SW 1271 (cell line): ENCODE data around the gene IL1RAPL2.
"Not testable (repeated sequence)": the region's sequence is repeated elsewhere in the genome, so short reads cannot be mapped to it uniquely, and the experiment has no call there.

Experiments
- DNase-seq, 2 experiments: peaks; one replicate each; lab custom pipeline; 2025; lab: John Stamatoyannopoulos, UW

IL1RAPL2 gene

DNA sequence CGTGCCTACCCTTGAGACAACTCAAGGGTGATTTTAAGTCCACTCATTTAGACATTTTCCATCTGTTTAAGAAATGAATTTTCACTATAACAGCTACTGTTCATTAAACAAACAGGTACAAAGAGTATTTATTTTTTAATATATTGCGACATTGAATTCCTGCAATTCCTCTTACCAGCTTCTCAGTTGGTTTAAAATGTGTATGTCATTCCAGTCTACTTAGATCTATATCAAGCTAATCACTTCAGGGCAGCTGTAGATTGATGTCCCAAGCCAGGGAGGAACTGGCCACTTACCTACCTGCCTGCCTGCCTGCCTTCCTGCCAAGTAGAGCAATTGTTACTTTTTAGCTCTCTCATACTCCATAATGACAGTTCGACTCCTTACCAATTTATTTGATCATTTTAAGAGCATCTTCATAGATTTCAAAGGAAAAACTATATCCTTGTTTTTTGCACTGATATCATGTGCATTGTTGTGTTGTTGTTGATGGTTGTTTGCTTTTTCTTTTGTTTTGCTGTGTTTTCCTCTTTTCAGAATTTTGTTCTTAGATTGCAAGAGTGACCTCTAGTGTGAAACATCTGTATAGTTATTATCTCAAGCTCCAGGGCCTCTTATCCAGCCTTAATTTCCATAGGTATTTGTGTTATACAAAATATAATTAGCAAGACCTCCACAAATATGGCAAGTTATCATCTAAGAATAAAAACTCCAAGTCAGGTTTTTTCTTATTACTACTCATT lies 1135.5 kb downstream of the IL1RAPL2 start:
- no peak for DNase-seq

DNA sequence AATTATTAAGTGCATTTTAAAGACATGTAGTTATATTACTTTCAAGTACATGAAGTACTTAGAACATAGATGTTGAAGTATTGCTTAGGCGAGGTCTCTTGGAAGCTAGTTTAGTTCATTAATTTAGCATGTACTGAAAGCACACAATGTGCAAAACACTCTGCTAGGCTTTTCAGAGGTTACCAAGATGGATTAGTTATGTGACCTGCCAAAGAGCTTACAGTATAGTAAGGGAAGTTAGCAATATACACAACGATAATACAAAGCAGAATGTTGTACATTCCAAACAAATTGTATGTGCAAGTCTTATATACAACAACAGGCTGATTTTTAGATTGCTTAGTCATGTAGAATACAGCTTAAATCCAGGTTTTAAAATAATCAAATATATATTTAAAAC lies 1137.9 kb downstream of the IL1RAPL2 start:
- DNase-seq: no peak

DNA sequence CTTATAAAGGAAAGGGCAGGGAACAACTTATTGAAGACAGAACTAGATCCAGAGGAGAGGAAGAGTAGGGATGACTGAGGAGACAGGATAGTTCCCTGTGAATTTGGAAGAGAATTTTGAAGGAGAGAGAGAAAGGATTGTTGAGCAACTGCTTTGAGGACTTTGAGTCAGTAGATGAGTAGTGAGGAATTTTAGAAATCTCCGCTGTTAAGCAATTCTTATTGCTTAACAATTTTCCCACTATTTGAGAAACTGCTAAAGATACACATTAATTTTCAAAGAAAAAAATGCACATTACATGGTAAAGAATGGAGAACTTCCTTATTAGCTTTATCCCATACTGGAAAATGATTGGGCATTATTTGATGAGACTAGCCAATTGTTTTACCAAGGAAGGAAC lies 1140.0 kb downstream of the IL1RAPL2 start:
- DNase-seq: no peak

DNA sequence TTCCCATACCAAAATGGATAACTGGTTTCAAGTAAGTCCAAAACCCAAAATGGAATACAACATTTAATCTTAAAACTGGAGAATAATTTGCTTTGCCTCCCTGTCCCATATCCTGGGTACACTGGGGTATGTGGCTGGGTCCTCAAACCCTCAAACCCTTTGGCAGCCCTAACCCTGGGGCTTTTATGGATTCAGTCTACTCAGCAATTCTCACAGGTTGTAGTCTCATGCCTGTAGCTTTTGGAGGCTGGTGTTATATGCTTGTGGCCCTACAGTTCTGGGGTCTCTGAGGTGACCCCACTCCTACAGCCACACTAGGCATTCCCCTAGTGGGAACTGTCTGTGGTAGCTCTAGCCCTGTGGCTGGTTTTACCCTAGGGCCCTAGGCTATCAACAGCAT lies 1145.8 kb downstream of the IL1RAPL2 start:
- no peak for DNase-seq

DNA sequence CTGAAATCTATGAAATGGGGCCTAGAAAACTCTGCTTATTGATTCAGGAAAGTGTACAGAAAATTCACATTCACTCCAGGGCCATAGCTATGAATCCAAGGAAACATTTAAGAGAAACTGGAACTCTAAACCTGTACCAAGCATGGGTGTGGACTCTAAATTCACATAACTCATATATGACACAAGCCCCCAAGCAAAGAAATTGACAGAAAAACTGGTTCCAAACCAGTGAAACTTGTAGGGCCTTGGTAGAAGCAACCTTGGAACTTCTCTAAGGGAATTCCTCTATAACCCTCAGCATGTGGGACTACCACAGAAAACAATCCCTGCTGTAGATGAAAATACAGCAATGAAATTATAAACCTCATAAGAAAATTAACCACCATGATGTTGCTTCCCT lies 1149.7 kb downstream of the IL1RAPL2 start:
- no peak for DNase-seq

DNA sequence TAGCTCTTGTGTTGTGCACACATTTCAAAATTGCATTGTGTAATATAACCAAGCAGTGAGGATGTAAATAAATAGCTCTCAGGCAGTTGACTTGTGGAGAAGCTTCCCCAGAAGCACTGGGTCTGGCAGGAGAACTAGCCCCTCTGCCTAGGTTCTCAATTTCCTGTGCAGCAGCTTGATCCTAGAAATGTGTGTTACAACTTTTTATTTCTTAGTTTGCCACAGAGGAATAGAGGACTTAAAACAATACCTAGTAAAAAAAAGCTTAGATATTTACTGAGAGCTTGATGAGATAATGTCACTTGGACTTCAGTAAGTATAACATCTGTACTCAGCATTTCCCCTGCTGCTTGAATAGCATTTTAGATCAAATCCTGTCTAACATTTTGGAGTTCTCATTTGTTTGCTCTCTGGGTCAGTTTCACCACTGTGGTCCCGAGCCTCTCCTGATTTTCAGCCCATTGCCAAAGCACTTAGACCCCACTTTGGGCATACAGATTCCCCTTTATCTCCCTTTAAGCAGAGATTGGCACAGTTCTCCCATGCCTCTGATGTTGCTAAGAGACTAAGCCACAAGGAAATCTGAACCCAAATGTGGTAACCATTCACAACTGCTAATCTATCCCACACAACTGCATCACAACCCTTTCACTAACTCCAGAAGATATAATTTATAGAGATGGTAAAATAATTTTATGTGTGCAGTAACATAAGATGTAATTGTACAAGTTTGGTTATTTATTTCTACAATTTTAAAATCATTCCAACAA lies 1158.2 kb downstream of the IL1RAPL2 start:
- no peak for DNase-seq

DNA sequence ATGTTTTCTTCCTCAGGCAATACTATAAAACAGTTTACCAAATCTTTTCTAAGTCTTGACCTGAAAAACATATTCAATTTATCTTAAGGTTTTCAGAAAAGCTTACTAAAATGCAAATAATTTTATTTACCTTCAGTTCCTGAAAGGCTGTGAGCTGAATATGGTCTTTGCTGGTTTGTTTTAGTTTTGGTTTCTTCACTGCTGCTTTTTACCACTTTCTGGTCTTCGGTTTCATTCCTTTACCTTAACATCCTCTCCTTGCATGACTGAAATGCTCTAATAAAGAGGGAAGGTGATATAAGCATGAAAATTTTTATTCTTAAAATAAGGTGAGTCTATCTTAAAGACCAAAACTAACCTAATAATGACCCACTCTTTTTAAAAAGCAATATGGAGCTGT lies 1159.2 kb downstream of the IL1RAPL2 start:
- no peak for DNase-seq

DNA sequence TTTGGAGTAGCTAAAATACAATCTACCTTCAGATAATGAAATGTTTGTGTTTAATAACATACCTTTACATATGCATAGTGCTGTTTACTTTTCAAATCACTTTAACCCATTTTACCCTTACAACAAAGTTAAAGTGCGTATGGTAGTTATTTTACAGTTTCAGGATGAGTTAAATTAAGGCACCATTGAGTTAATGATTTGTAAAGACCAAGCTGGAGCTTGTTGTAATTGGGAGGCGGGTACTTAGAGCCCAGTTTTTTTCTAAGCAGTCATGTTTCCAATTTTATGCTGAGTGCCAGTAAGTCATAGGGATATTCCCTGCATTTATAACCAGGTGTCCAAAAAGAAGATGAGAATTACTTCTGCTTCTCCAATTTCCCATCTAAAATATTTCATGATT lies 1172.2 kb downstream of the IL1RAPL2 start:
- no peak for DNase-seq

DNA sequence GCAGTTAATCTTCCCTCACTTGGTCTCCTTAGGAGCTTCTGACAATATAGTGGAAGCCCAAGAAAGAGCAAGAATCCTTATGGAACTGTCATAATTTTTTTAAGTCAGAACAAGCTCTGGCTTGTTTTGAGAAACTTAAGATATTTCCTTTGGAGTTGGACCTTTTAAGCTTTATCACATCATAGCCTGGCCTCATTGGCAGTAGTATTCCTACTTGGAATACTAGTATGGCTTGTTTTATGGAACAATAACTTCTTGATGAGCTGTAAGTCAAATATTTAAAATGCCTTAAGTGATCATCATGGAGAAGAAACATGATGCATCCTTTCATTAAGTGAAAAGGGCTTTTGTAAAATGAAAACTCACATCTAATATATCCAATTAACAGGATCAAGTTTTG lies 1178.3 kb downstream of the IL1RAPL2 start:
- no peak for DNase-seq

DNA sequence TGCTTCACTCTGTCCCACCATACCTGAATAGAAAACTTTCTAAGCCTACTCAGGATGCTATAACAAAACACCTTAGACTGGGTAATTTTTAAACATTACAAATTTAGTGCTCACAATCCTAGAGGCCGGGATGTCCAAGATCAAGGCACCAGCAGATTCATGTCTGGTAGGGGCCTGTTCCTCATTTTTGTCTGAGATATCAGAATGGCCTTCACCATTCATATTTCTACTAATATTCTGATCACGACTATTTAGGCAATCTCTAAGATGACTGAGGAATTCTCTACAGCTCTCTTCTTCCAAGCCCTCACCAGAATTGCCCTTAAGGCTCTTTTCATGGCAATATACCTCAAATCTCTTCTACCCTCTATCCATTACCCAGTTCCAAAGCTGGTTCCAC lies 1178.9 kb downstream of the IL1RAPL2 start:
- DNase-seq: no peak

DNA sequence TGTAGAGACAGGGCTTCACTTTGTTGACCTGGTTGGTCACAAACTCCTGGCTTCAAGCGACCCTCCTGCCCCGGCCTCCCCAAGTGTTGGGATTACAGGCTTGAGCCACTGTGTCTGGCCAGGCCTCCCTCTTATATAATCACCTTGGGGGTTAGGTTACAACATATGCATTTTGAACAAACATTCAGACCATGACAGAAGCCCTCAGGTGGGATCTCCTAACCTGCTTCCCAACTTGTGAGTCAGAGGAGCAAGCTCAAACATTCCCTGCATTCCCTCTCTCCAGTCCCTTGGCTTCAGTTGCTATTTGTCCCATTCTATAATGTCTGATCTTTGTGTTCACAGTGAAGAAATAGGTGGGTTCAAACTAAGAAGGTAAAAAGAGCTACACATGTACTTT lies 1179.9 kb downstream of the IL1RAPL2 start:
- DNase-seq: no peak

DNA sequence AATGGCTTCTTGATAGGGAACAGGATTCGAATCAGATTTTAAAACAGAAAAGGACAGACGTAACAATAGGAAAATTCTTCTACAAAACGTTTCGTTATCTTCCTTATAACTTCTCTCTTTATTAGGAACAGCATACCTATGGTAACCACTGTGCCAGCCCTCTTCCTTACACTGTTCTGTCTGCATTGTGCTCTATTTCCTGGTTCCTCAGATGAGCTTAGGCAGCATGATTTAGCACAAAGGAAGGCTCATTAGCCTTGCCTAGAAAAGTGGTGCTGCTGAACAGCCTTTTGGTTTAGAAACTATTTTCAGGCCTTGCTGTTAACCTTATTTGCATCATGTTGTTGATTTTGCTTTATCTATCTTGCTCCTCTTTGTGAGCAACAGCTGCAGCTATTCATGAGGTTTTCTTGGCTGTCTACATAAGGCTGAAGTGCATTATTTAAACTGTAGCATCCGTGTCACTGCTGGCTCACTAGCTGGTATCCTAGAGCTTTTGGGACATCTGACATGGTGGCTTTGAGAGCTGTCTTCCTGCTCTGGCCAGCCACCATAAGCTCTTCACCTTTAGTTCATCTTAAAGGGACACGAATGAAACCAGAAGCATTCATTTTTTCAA lies 1186.4 kb downstream of the IL1RAPL2 start:
- no peak for DNase-seq

DNA sequence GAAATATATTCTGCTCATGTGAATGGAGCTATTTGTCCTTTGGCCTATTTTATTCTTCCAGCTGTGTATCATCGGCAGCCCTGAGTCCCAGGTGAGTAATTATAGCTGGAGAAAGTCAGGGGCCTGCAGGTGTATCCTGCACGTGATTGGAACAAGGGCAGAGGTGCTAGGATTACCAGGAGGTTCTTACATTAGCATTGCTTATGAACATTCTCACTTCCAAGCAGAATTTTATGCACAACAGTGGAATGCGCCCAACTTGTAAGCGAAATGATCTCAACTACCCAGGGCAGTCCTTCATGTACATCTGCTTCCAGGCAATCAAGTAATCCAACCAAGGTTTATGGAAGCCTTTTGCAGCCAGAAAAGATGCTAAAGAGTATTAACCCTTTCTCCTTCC lies 1187.4 kb downstream of the IL1RAPL2 start:
- no peak for DNase-seq

DNA sequence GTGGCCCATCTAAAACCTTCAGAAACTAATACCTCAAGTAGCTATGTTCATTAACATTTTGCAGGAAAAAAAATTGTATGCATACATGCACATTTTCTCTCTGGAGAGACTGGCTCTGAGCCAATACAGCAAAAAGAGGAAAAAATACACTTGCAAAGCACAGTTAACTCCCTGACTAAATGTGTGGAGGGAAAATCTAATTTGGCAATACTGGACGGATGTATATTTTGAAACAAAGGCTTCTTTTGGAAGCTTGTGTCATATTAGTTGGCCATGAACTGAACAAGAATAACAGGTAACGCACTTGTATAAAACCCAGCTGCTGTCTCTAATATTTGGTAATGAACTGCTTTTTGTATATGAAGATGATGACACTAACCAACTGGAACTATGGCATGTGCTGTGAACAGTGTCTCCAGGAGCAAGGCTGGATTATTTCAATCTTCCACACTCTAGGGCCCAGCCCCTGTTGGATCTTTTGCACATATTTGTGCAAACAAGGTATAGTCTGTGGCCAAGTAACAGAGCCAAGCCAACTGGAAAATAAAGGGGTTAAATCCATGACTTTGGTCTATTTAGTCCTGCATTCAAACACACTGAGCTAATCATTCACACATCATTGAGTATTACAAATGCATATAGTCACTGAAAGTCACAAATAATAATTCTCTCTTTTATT lies 1188.4 kb downstream of the IL1RAPL2 start:
- DNase-seq: no peak

DNA sequence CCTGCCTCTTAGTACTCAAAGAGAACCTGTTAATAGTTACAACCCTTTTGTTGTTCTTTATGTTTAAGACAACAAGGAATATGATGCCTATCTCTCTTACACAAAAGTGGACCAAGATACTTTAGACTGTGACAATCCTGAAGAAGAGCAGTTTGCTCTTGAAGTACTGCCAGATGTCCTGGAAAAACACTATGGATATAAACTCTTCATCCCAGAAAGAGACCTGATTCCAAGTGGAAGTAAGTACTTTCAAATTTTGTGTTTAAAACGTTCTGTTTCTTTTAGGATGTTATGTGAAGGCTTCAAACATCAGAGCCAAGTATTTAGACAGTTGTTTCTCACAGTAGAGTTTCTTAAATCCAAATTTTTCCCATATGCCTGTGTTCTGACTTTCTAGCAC lies 1189.1 kb downstream of the IL1RAPL2 start:
- no peak for DNase-seq

DNA sequence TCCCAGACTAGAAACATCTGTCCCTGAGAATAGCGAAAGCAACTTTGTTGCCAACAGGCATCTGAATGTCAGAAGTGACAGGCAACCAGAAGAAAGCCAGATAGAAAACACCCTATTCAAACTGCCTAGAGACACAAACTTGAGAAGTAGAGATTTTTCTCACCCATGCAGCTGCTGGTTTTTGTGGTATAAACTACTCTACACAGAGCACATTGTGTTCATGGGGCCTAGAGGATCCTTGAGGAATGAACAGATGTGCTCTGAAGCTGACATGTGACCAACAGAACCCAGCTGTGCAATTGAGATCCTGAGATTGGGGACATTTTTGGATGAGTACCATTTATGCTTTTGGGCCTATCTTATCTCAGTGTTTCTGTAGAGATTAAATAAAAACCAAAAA lies 1192.8 kb downstream of the IL1RAPL2 start:
- DNase-seq: no peak

DNA sequence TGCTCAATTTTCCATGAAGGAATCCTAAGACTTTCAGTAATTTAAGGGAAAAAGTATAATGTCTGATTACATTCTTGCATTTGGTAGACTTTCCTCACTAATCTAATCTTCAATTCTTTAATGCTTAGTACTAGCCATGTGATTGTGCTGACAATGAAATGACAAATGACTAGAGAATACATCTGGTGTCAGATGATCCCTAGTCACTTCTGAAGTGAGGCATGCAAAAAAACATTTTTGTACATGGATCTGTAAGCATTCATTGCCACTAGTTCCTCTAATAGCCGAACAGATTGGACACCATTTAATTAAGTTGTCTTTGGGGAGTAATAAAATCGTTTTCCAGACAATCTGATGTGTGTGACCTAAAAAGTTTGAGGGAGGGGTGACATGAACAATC lies 1193.6 kb downstream of the IL1RAPL2 start:
- no peak for DNase-seq

DNA sequence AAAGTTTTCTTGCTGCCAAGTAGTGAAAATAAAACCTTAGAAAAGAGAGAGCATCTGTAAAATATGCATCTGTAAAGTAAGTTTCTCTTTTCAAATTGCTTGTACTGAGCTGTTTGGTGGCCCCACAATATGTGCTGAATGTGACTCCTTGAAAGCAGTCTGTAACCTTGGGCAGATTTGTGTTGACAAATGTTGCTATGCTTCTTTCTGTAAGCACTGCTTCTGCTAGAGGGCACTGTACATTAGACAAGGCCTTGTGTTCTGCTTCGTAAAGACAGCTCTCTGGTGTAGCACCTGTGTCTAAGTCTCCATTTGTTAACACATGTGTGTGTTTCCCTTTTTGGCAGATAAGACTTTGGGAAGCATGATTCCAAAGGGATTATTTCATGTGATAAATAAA lies 1199.7 kb downstream of the IL1RAPL2 start:
- DNase-seq: no peak

DNA sequence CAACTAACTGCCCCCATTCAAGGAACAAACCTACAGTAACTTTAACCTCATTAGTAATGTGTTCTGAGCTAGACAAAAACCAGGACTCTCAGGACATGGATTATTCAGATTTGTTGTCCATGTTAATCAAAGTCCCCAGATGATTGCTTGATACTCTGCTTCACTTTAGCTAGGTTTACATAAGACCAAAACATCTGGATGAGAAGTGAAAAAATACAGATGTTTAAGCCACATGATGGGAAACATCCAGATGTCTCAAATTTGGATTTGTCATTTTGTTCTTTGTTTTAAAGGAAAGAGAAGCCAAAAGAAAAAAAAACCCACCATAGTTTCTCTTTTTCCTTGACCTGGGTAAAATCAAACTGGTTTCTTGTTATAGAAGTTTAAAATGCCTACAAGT lies 1207.8 kb downstream of the IL1RAPL2 start:
- DNase-seq: no peak

DNA sequence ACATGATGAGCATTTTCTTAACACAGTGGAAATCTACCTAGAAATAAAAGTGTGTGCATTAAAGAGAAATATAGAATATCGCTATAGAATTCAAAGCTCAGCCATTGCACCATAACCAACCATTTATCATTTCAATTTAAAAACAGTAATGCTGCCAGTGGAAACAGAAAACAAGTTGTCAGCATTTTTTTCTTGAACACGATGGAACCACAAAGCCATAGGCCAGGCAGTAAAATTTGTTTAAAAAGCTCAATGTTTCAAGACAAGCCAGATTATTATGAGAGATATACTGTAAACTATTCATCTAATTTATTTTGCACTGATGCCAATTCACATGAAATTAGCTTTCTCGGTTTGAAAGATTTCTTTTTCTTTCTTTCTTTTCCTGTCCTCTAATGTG lies 1209.7 kb downstream of the IL1RAPL2 start:
- no peak for DNase-seq

DNA sequence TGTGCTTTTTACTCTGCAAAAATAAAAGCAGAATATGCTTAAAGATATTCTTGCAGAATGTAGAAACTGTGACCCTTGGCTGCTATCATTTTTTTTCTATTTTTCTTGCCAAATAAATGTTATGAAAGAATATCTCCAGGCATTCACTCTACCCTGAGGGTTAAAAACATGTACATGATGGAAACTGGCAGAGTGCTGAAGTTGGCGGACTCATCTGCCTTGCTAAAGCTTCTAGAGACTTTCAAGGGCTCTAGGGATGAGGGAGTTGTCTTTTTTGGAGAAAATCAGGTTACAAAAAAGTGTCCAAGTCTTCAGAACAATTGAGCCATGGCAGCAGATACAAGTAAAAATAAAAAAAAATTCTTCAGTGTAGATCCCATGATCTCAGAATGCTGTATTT lies 1215.8 kb downstream of the IL1RAPL2 start:
- no peak for DNase-seq

DNA sequence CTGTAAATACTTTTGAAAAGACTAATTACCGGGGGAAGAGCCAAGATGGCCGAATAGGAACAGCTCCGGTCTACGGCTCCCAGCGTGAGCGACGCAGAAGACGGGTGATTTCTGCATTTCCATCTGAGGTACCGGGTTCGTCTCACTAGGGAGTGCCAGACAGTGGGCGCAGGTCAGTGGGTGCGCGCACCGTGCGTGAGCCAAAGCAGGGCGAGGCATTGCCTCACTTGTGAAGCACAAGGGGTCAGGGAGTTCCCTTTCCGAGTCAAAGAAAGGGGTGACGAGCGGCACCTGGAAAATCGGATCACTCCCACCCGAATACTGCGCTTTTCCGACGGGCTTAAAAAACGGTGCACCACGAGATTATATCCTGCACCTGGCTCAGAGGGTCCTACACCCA lies 1230.9 kb downstream of the IL1RAPL2 start:
- DNase-seq: not testable (repeated sequence)

DNA sequence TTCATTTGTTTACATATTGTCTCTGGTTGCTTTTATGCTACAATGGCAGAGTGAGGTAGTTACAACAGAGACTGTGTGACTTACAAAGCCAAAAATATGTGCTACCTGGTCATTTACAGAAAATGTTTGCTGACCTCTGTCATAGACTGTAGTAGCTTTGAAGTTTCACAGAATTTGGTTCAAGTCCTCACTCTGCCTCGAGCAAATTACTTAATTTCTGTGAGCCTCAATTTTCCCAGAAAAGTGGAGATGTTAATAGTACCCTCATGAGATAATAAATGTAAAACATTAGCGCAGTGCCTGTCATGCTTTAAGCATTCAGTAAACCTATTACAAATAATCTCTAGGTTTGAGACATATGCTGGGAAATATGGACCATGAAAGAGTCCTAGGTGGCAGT lies 1237.9 kb downstream of the IL1RAPL2 start:
- DNase-seq: no peak
